Measurements from ENCODE around the gene RLBP1. TPM values are rescaled to one million over a fixed set of nuclear protein-coding genes. Genes with fewer than 3 reads are reported as not detected.

RLBP1 gene
- total and polyA plus RNA-seq, 10 of the 15 experiments (the other 5 are each of a cell fraction or from before 2014, with no cell fraction given), result 0.06 TPM; not detected in 9

DNA sequence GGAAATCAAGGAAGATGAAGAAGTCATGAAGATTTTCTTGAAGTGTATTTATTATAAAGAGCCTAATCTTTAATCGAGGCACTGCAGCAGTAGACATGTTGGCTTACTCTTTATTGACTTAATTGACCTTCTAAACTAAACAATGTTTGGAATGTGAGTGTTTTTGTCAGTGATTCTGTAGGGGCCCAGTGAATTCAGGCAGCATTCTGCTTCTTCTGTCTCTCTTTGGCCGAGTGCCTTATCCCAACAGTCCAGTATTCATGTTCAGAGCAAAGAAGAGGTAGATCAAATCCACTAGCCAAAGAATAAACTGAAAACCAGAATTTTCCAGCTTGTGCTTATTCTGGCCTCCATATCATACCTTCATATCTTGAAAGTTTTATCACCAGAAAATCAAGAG lies 55.7 kb downstream of the RLBP1 start:
- Histone ChIP-seq H4K20me1 (ENCODE audit: control insufficient read depth, insufficient read depth) (no peaks in the 10 kb centered on the region), H2AFZ (ENCODE audit: control insufficient read depth, low read depth, low read length) (no peak overlapping the region), H3K9me3 (replicated peaks; ENCODE audit: control insufficient read depth, insufficient read depth, low read length) (no peaks in the 10 kb centered on the region), H3K4me1 (ENCODE audit: control insufficient read depth, insufficient read depth, low read length) (peaks cover 18% of the 10 kb centered on the region), H3K79me2 (ENCODE audit: control insufficient read depth, insufficient read depth, low read length) (no peaks in the 10 kb centered on the region), H3K27me3 (replicated peaks in 1 of 2; ENCODE audit: control insufficient read depth in 2 of 2, insufficient read depth in 2 of 2, low read length in 1 of 2) (no peaks in the 10 kb centered on the region), H3K27ac (ENCODE audit: control insufficient read depth, insufficient read depth) (no peak overlapping the region), H3K4me2 (ENCODE audit: control insufficient read depth, insufficient read depth) (no peak overlapping the region), H3K9ac (ENCODE audit: control insufficient read depth, insufficient read depth, low read length) (no peak overlapping the region), H3K4me3 (no peak overlapping the region), H3K36me3 (ENCODE audit: control insufficient read depth in 2 of 2, insufficient read depth in 2 of 2, low read length in 1 of 2) (no peaks in the 10 kb centered on the region; a peak in 1 of 4 replicates)
- WGBS (ENCODE audit: insufficient coverage, insufficient replicate concordance, low lambda C conversion rate, missing lambda C conversion rate), result 100% methylated on average over 2 of the region's 2 CpGs
- no TSS peak for BruUV-seq (replicated peaks)
- ChIA-PET SMC1A (ENCODE audit: uncharacterized antibody, unreplicated experiment) (interaction anchor here (1.5 to 4.0 kb wide), 4 partner anchors 13 to 53 kb away, joined by 4 to 42 read pairs (median 18); no protein-coding TSS in a partner anchor), CTCF (interaction anchor here (1.1 to 5.9 kb wide), 4 partner anchors 13 to 108 kb away, joined by 3 to 71 read pairs (median 6); no protein-coding TSS in a partner anchor), POLR2A (interaction anchor here (0.7 kb wide), 2 partner anchors 12 to 107 kb away, joined by 3 read pairs; no protein-coding TSS in a partner anchor), RAD21 (ENCODE audit: unreplicated experiment) (interaction anchor here (1.4 to 1.9 kb wide), 2 partner anchors 13 to 41 kb away, joined by 3 to 5 read pairs; no protein-coding TSS in a partner anchor)
- in situ Hi-C loops (cut with MboI) (no loop called here), intact Hi-C loops (cut with micrococcal nuclease; ENCODE audit: unreplicated experiment) (no loop called here)
- DNase-seq (ENCODE audit: low read depth, low spot score) (no peak), ATAC-seq (no peak), FAIRE-seq (no peak)
- TF ChIP-seq NR2C1 (IDR thresholded peaks at IDR 0.05) (no peak), NR2F1 (conservative IDR thresholded peaks at IDR 0.05) (no peak), MTA3 (IDR thresholded peaks at IDR 0.05; ENCODE audit: borderline replicate concordance, low read length) (no peak), YY1 (IDR thresholded peaks at IDR 0.05; ENCODE audit: low read depth, low read length) (no peak), PAX8 (IDR thresholded peaks at IDR 0.05) (no peak), NR2C2 (IDR thresholded peaks at IDR 0.05; ENCODE audit: borderline replicate concordance, control insufficient read depth, insufficient read length, low read depth) (no peak), STAT1 (conservative IDR thresholded peaks at IDR 0.05) (no peak), GABPA (IDR thresholded peaks at IDR 0.05; ENCODE audit: low read depth) (no peak), EGR1 (IDR thresholded peaks at IDR 0.05; ENCODE audit: borderline replicate concordance in 1 of 2, low read depth in 2 of 2, low read length in 2 of 2) (no peak)
- TF ChIP-seq, protein P1, sequence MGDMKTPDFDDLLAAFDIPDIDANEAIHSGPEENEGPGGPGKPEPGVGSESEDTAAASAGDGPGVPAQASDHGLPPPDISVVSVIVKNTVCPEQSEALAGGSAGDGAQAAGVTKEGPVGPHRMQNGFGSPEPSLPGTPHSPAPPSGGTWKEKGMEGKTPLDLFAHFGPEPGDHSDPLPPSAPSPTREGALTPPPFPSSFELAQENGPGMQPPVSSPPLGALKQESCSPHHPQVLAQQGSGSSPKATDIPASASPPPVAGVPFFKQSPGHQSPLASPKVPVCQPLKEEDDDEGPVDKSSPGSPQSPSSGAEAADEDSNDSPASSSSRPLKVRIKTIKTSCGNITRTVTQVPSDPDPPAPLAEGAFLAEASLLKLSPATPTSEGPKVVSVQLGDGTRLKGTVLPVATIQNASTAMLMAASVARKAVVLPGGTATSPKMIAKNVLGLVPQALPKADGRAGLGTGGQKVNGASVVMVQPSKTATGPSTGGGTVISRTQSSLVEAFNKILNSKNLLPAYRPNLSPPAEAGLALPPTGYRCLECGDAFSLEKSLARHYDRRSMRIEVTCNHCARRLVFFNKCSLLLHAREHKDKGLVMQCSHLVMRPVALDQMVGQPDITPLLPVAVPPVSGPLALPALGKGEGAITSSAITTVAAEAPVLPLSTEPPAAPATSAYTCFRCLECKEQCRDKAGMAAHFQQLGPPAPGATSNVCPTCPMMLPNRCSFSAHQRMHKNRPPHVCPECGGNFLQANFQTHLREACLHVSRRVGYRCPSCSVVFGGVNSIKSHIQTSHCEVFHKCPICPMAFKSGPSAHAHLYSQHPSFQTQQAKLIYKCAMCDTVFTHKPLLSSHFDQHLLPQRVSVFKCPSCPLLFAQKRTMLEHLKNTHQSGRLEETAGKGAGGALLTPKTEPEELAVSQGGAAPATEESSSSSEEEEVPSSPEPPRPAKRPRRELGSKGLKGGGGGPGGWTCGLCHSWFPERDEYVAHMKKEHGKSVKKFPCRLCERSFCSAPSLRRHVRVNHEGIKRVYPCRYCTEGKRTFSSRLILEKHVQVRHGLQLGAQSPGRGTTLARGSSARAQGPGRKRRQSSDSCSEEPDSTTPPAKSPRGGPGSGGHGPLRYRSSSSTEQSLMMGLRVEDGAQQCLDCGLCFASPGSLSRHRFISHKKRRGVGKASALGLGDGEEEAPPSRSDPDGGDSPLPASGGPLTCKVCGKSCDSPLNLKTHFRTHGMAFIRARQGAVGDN (IDR thresholded peaks at IDR 0.05), result no peak
- TF ChIP-seq, protein P2, sequence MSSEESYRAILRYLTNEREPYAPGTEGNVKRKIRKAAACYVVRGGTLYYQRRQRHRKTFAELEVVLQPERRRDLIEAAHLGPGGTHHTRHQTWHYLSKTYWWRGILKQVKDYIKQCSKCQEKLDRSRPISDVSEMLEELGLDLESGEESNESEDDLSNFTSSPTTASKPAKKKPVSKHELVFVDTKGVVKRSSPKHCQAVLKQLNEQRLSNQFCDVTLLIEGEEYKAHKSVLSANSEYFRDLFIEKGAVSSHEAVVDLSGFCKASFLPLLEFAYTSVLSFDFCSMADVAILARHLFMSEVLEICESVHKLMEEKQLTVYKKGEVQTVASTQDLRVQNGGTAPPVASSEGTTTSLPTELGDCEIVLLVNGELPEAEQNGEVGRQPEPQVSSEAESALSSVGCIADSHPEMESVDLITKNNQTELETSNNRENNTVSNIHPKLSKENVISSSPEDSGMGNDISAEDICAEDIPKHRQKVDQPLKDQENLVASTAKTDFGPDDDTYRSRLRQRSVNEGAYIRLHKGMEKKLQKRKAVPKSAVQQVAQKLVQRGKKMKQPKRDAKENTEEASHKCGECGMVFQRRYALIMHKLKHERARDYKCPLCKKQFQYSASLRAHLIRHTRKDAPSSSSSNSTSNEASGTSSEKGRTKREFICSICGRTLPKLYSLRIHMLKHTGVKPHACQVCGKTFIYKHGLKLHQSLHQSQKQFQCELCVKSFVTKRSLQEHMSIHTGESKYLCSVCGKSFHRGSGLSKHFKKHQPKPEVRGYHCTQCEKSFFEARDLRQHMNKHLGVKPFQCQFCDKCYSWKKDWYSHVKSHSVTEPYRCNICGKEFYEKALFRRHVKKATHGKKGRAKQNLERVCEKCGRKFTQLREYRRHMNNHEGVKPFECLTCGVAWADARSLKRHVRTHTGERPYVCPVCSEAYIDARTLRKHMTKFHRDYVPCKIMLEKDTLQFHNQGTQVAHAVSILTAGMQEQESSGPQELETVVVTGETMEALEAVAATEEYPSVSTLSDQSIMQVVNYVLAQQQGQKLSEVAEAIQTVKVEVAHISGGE (CRISPR knock-in tag; IDR thresholded peaks at IDR 0.05), result no peak
- TF ChIP-seq, protein P3, sequence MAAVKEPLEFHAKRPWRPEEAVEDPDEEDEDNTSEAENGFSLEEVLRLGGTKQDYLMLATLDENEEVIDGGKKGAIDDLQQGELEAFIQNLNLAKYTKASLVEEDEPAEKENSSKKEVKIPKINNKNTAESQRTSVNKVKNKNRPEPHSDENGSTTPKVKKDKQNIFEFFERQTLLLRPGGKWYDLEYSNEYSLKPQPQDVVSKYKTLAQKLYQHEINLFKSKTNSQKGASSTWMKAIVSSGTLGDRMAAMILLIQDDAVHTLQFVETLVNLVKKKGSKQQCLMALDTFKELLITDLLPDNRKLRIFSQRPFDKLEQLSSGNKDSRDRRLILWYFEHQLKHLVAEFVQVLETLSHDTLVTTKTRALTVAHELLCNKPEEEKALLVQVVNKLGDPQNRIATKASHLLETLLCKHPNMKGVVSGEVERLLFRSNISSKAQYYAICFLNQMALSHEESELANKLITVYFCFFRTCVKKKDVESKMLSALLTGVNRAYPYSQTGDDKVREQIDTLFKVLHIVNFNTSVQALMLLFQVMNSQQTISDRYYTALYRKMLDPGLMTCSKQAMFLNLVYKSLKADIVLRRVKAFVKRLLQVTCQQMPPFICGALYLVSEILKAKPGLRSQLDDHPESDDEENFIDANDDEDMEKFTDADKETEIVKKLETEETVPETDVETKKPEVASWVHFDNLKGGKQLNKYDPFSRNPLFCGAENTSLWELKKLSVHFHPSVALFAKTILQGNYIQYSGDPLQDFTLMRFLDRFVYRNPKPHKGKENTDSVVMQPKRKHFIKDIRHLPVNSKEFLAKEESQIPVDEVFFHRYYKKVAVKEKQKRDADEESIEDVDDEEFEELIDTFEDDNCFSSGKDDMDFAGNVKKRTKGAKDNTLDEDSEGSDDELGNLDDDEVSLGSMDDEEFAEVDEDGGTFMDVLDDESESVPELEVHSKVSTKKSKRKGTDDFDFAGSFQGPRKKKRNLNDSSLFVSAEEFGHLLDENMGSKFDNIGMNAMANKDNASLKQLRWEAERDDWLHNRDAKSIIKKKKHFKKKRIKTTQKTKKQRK (IDR thresholded peaks at IDR 0.05; ENCODE audit: low read depth, low read length), result no peak
